NK-92 (cell line): ENCODE results near the gene DENND1A.
"Not testable (repeated sequence)": the region's sequence is repeated elsewhere in the genome, so short reads cannot be mapped to it uniquely, and the experiment has no call there.

Experiments
- DNase-seq: peaks from one replicate; lab custom pipeline; 2025; ENCODE audit not compliant: unreplicated experiment; lab: John Stamatoyannopoulos, UW

DENND1A gene

DNA sequence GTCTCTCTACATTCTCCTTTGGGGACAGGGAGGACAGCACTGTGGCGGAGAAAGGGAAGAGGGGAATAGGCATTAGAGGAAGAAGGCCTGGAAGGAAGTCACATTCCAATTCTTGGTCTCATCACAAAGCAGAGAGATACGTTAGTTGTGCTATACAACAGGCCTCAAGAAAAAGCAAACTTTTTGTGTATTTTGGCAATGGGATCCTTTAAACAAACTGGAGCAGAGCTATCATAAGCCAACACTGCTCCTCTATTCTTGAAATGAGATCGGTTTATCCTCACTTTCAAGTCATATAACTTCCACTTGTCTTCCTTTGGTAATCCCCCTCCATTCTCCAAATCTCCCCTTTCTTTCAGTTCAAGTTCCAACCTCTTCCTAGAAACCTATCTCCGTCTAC, 6.5 kb downstream of the DENND1A start:
- DNase-seq, result no peak

DNA sequence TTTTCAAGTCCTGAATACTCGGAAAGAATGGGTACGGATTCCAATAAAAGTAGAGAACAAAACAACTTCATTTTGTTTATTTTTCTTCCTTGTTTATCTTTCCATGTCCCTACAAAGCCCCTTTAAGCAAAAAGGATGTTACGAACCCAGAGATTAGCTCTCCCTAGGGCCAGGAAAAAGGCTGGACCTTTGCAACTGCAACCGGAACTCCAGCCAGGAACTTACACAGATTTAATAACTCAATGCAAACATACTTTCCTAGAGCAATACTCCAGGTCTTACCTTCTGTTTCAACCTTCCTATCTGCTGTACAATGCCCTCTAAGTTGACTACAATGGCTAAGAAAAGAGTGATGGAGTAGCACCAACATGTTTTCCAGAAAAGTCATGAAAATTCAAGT, 7.0 kb downstream of the DENND1A start:
- no peak for DNase-seq

DNA sequence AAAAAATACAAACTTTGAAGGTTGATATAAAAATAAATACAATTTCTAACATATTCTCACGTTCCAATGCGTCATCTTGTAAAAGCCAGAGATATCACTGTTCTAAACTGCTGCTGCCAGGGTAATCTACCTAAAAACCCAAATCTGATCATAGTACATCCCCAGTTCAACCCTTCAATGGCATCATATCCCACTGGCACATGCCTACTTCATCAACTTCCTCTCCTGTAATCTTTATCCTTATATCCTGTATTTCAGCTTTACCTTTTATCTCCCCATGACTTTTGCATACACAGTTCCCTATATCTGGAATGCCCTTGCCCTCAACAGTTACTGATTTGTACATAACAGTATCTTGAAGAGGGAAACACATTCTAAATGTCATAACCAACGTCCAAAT, 7.5 kb downstream of the DENND1A start:
- DNase-seq, result no peak

DNA sequence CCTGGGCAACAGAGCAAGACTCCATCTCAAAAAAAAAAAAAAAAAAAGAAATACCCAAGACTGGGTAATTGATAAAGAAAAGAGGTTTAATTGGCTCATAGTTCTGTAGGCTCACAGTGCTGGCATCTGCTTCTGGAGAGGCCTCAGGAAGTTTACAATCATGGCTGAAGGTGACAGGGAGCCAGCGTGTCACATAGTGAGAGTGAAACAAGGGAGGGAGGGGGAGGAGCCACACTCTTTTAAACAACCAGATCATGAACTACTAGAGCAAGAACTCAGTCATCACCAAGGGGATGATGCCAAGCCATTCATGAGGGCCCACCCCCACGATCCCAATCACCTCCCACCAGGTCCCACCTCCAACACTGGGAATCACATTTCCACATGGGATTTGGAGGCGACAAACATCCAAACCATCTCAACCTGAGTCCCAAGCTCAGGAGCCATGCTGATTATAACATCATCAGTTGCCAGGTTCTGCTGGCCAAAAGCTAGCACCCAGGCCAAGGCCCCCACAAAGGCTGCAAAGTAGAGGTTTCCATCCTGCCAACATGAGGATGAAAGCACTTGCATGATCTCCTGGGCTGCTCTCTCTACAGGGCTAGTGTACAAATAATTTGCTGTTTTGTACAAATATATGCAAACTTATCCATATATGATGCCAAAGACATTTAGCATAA, 15.3 kb downstream of the DENND1A start:
- no peak for DNase-seq

DNA sequence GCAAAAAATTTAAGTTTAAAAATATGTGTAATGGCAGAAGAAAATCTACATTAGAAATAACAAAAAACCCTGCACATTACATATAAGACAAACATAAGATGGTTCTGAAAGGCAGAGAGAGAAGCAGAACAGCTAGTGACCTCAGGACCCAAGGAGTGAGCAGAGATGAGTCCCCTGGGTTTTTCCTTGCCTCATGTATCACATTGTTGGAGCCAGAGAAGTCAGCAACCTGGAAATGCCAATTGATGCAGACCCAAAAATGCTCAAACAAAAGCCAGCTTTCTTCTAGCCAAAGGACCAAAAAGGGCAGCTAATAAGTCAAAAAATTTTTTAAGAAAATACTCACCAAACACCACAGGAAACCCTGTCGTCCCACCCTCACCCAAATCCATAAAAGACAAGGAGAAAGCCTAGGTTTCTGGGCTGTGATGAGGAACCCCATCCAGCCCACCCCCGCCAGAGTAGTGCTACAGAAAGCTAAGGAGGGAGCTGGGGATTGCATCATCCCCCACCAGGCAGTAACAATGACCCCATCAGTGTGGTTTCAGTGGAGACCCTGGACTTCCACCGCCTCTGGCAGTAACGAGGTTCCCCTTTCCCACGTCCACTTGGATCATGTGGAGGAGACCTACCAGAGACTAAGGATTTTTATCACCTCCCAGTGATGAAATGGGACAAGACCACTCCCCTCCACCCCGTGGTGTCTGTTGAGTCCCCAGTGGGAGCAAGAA, 17.6 kb downstream of the DENND1A start:
- DNase-seq, result no peak

DNA sequence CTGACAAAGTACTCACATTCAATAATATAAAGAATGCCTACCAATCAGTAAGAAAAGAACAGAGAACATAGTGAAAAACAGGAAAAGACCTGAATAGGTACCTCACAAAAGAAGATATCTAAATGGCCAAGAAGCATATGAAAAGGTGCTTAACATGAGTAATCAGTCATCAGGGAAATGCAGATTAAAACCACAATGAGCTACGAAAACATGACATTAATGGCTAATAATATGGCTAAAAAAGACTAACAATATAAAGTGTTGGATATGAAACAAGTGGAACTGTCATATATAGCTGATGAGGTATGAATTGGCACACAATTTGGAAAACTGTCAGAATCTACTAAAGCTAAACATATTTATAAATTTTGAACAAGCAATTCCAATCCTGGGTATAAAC, 18.9 kb downstream of the DENND1A start:
- DNase-seq, result no peak

DNA sequence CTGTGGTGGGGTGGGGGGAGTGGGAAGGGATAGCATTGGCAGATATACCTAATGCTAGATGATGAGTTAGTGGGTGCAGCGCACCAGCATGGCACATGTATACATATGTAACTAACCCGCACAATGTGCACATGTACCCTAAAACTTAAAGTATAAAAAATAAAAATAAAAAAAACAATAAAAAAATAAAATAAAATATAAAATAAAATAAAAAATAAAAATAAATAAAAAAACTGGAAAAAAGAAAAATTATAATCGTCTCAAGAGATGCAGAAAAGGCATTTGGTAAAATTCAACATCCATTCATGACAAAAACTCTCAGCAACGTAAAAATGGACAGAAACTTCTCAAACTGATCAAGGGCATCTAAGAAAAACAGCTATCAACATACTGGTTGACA, 20.7 kb downstream of the DENND1A start:
- not testable (repeated sequence) for DNase-seq

DNA sequence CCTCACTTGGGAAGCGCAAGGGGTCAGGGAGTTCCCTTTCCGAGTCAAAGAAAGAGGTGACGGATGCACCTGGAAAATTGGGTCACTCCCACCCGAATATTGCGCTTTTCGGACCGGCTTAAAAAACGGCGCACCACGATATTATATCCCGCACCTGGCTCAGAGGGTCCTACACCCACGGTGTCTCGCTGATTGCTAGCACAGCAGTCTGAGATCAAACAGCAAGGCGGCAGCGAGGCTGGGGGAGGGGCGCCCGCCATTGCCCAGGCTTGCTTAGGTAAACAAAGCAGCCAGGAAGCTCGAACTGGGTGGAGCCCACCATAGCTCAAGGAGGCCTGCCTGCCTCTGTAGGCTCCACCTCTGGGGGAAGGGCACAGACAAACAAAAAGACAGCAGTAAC, 26.4 kb downstream of the DENND1A start:
- DNase-seq, result not testable (repeated sequence)

DNA sequence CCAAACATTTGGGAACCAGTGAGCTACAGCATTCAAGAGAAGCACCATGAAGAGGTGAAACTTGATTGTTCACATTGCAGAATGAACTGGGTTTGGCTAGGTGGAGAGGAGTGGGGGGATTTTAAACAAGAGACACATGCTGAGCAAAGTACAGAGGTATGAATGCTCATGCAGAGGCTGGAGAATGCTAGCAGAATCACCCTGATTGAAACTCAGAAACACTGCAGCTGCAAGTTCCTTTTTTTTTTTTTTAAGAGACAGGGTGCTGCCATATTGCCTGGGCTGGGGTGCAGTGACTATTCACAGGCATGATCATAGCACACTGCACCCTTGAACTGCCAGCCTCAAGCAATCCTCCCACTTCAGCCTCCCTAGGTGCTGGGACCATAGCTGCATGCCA, 35.1 kb downstream of the DENND1A start:
- no peak for DNase-seq

DNA sequence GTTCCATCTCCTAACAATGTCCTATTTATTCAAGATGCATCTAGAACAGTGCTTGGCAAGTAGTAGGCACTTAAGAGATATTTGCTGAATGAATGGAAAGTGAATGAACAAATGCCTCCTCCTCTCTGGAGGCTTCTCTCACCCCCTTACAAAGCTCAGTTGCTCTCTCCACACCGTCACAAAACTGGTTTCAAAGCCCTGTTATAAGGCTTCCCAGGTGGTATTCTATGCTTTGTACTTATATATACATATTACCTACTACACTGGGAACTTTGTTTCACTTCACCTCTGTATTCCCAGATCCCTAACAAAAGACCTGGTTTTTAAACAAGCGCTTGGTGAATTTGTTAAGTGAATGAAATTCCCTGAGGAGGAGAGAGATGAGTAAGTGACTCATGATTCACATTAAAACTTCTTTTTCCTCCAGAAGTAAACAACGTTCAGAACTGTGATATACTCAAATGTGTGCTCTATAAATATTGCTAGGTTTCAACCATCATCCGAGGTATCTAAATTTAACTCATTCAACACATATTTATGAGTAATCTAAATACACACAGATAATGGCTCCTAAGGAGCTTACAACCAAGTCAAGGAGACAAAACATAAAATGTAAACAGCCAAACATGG, 36.0 kb downstream of the DENND1A start:
- no peak for DNase-seq

DNA sequence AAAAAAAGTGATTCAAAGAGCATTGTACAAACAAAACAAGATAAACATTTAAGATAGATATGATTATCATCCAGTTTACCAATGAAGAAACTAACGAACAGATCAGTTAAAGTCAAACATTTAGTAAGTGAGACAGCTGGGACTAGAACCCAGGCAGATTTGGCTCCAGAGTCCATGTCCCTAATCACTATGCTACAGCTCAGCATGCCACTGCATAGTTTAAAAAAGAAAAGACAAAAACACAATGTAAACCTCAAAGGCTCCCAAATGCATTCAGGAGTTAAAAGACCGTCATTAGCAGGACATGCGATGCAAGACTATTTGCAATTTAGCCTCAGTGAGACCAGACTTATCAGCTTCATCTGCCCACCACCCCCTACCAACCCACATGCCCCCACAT, 36.8 kb downstream of the DENND1A start:
- DNase-seq, result no peak

DNA sequence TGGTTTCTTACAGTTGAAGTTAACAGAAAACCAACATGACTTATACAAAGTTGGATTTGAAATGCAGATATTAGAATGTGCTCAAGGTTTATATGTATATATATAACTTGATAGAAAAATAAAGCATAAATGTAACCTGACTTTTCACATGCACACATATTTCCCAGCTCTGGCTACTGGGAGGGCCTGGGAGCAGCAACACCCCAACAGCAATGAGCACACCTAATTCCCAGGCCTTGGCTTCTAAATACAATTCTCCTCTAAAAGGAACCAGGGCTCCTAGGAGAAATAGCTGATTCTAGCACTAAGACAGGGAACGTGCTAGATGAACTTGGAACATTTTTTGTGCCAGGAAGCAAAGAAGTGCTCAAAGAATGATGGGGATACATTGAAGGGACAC, 42.1 kb downstream of the DENND1A start:
- no peak for DNase-seq

DNA sequence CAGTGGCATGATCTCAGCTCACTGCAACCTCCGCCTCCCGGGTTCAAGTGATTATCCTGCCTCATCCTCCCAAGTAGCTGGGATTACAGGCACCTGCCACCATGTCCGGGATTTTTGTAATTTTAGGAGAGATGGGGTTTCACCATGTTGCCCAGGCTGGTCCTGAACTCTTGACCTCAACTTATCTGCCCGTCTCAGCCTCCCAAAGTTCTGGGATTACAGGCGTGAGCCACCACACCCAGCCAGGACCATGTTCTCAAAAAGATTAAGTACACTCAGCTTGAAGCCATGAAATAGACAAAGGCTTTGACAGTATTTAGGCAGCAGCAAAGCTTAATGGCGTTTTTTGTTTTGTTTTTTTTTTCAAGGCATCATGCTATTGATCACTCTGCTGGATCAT, 44.1 kb downstream of the DENND1A start:
- not testable (repeated sequence) for DNase-seq

DNA sequence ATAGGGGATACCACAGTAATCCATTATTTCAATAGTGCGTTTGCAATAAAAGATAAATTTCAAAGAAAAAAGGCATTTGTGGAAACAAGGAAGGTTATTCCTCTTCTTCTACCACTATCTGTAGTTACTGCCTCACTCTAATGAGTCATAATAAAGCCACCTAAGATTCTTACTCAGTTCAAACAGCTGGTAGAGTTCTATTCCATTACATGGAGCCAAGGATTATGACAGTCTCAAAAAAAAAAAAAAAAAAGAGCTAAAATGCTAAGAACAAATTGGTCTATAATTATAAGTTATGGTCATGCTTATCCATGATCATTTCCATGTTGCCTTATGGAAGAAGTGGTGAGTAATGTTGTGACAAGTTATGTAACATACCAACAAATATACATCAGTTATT, 46.3 kb downstream of the DENND1A start:
- DNase-seq, result no peak

DNA sequence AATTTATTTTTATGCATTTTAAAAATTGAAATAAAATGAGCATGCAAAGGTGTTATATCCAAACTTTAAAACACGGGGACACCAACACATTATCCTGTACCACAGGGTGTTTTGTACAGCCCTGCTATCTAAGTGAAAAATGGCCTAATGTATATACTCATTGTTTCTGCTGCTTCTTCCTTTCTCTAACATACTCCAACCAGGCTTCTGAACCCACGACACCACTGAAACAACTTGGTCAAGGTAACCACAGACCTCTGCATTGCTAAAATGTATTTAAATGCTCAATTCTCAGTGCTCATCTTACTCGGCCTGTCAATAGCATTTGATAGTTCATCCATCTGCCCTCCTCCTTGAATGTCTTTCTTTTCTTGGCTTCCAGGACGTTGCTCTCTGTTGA, 48.3 kb downstream of the DENND1A start:
- DNase-seq, result no peak

DNA sequence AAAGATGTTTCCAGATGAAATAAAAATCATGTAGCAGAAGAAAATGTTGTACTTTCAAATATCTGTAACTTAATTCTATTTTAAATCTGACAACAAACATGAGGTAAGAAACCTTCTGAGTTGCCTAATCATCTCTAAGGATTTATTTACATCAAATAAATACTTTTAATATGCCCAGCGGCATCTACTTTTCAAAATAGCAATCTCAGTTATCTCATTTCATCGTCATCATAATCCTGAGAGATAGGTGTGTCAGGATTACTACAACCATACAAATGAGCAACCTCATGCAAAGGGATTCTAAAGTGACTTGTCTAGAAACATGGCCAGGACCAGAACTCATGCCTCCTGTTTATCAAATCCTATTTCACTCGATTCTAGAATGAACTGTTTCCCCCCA, 49.5 kb downstream of the DENND1A start:
- DNase-seq, result no peak

DNA sequence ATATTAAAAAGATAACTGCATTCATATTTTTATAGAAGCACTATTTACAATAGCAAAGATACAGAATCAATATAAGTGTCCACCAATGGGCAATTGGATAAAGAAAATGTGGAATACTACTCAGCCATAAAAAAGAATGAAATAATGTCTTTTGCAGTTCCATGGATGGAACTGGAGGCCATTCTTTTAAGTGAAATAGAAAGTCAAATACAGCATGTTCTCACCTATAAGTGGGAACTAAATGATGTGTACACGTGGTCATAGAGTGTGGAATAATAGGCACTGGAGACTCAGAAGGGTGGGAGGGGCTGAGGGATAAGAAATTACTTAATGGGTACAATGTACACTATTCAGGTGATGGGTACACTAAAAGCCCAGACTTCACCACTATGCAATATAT, 53.2 kb downstream of the DENND1A start:
- DNase-seq, result no peak

DNA sequence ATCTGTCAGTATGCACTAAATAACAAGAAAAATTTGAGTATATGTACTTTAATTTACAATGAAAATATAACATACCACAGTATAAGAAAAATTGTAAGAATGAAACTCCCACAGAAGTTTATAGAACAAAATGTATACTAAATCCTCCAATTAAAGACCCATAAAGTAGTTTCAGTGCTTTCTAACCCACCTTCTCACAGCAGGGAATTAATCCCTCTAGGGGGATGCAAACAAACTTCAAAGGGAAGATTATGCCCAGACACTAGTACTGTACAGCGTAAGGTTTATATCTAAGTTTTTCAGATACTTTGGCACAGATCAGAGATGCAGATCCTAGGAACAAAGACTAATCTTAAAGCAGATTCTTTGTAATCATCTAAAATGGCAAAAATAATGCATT, 57.2 kb downstream of the DENND1A start:
- DNase-seq, result no peak

DNA sequence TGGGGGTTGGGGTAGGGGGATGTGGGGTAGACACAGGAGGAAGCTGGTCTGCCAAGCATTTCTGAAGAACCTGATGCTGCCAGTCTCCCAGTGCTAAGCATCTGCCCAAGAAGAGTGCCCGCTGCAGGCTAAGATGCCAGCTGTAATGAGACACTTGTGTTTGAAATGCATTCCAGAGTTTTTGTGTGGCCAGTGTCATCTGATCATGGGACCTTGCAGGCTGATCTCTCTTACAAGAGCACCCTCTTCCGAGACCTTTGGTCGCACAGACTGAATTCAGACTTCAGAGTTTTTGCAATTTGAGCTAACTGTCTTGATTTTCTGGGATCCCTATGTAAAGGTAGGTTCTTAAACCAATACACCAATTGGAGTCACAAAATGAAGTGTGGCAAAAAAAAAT, 58.1 kb downstream of the DENND1A start:
- no peak for DNase-seq

DNA sequence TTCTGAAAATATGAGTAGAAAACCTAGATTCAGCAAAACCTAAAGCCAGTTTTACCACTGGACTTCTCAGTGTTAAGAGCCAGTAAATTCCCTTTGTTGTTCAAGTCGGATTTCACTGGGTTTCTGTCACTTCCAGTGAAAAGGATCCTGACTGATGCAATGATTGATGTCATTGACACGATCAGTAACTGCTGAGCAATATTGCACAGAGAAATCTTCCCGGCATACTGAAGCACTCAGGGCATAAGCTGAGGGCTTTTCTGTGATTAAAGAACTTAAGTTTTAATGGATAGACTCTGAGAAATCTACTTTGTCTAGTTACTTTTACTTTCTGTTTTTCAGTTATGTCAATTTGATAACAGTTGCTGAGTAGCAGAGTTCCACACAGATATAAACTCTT, 61.9 kb downstream of the DENND1A start:
- no peak for DNase-seq

DNA sequence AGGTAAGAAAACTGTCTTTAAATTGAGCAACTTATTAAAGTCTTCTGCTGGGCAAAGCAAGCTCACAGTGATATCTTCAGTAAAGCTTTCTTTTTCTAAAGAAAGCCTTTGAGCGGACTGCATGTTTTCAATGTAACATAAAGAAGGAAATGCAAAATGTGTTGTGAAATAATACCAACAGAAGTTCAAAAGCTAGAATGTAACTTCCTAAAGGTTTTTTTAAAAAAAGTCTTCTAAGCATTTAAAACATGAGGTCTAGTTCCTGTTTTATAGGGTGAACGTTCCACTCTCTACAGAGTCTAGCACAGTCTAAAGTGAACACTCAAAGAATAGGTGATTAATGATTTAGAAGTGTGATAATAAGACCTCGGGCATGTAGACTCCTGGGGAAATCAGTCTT, 62.9 kb downstream of the DENND1A start:
- DNase-seq, result no peak

DNA sequence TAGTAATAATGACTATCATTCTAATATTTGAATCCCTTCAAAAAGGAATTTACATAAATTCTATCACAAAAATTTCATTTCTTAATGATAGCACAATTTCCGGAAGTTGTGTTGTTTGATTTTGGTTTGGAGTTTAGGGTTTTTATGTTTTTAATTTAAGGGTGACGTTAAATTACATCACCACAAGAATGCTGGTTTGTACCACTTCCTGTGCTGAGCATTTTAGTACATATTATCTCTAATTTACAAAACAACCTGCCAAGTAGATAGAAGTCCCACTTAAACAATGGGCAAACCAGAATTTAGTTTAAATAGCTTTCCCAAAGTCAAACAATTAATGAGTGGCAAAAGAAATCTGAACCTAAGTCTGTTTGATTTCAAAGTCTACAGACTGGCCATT, 63.4 kb downstream of the DENND1A start:
- DNase-seq, result no peak
